ENCODE measurements around the gene TPR.

Gene TPR

DNA sequence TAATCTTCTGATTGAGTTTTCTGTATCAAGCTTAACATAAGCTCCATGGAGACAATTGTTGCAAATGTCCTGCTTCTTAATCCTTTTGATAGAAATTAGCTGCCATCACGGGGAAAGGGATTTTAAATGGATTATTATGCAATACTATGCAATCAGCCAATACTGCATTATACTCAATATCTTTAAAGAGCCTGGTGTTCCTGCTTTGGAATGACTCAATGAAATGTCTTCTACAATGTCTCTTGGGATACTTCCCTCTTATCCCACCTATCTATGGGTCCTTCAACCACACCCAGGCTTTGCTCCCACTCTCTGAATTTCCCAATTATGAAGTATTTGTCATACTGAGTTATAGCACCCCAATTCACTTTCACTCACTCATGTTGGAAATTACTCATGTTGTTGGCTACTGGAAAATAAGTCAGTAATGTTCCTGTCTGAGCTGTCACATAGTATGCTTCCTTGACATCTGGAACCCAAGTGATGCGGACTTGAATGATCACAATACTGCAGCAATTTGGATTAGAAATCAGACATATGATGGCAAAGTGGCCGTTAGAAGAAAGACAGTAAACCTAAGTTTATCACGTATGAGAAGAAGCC is 85.0 kb downstream of the TPR start:
- DNase-seq = no peak
- ATAC-seq = peak; percentile 76

DNA sequence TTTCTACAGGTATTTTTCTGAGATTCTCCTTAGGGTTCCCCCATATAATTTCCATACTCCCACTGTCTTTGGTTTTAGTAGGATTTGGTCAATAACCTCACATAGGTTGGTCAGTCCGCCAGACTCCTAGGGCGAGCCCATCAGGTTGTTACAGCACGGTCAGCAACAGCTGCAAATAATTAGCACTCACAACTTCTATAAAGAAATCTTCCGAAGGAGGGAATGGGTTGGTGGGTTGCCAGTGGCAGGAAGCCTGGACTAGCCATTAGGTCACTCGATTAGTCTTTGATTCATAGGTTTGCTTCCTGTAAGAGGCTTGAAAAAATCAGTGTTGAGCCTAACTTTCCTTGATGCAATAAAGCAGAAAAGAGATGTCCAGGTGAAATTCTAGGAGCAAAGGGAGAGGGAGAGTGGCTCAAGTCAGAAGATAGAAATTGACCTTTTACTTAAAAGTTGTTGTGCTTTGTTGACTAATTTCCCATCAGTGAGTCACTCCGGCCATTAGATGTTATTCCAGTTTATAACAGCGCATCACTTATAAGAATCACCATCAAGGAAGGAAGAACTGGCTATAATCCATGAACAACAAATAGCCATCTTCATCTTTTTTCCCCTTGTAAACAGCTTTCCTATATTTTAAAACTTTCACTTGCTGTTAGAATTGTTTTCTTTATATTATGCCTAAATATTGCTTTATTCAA is 88.3 kb downstream of the TPR start:
- ATAC-seq = no peak

DNA sequence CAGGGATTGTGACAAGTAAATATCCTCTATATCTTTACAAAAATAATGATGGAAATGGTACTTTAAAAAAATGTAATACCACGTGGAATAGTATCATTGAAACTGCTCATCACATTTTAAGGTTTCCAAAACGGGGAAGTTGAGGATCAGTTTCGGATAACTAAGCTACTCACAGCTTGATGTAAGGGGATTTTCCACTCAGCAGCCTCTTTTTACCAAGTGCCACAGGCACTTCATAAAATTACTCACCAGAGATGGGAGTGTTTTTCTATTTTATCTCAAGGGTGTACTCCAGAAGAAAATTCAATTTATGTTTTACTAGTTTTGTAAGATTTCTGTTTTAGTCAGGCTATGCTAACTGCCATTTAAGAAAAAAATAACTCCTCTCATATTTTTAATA is 91.7 kb downstream of the TPR start:
- DNase-seq = no peak
- ATAC-seq = no peak

More for the DNA sequence above, 88.3 kb downstream of the TPR start:
- DNase-seq = no peak

DNA sequence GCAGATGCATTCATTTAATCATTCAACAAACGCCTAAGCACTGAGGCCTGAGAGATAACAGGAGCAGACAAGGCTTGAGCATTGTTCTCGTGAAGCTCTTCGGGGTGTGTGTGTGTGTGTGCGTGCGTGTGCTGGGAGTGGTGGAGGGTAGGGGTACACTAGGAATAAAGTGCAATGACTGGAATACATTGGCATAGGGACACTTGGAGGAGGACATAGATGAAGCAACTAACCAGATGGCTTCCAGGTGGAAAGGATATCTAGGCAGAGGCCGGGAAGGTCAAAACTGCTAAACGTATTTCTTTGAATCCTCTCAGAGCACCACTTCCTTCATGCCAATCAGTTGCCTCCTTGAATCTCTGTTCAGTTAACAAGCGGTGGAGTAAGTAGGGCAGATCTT is 92.6 kb downstream of the TPR start:
- ATAC-seq (no peak), DNase-seq (no peak)

DNA sequence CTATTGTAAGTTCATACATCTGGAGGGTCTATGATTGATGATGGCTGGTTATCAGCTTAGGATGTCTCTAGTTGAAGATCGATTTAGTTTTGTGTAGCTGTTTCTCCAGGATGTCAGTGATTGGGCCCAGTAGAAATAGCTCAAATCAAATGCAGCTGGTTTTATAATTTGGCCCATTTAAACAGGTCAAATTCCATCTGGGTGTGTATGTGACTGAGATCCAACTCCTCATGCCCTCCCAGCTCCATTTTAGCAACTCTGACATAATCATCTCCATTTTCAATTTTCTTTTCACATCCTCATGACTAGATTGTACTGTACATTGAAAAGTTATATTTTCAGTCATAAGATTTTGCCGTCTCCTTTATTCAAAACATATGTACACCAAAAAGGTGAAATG is 99.2 kb downstream of the TPR start:
- DNase-seq (no peak), ATAC-seq (no peak)

DNA sequence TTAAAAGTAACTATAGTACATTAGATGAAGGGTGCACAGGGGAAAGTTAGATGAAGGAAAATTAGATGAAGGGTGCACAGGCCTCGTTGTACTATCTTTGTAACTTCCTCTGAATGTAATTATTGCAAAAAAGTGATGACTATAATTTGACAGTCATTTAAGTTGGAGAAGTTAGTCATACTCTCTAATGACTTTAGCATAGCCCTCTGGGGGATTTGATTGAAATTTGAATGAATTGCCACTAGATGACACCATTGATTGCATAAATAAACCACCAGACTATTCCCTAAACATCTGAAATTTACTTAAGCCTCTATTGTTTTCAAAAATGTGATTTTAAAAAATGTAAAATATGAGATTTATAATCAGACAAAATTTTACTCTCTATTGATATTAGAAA is 102.6 kb downstream of the TPR start:
- DNase-seq (no peak), ATAC-seq (peak; percentile 57)

DNA sequence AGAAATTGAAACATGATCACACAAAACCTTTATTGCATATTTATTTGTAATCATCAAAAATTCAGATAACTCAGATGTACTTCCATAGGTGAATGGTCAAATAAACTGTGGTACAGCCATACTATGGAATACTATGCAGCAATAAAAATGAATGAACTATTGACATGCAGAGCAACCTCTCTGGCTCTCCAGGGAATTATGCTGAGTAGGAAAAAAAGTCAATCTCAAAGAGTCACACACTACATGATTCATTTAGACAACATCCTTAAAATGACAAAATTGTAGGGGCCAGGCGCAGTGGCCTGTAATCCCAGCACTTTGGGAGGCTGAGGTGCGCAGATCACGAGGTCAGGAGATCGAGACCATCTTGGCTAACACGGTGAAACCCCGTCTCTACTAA is 104.0 kb downstream of the TPR start:
- DNase-seq = no peak
- no peak for ATAC-seq
